DMS 273 treated with DMSO at 0.1 percent for 48 hours (cell line): ENCODE results near the gene LMBRD2.
"Not testable (repeated sequence)": the region's sequence is repeated elsewhere in the genome, so short reads cannot be mapped to it uniquely, and the experiment has no call there.

Experiments
- DNase-seq: peaks from one replicate; lab custom pipeline; 2025; lab: John Stamatoyannopoulos, UW

LMBRD2 gene

GRCh38 chr5:36161361-36161760 is 9.7 kb upstream of the LMBRD2 start:
- no peak for DNase-seq

GRCh38 chr5:36160617-36161016 is 8.9 kb upstream of the LMBRD2 start:
- DNase-seq, result no peak

GRCh38 chr5:36158144-36158543 is 6.5 kb upstream of the LMBRD2 start:
- peak; percentile 61 for DNase-seq

GRCh38 chr5:36156619-36157018 is 4.9 kb upstream of the LMBRD2 start:
- DNase-seq, result no peak

GRCh38 chr5:36156121-36156601 is 4.5 kb upstream of the LMBRD2 start:
- DNase-seq, result peak; percentile 83

GRCh38 chr5:36155291-36155690 is 3.6 kb upstream of the LMBRD2 start:
- no peak for DNase-seq

- no peak for DNase-seq
These were observed 2.0 kb upstream of the LMBRD2 start for GRCh38 chr5:36153726-36154125.

GRCh38 chr5:36153298-36153677 is 1.6 kb upstream of the LMBRD2 start:
- no peak for DNase-seq

- DNase-seq, result no peak
These were observed 924 bp upstream of the LMBRD2 start for GRCh38 chr5:36152324-36153297.

GRCh38 chr5:36150676-36151433 is 832 bp downstream of the LMBRD2 start:
- DNase-seq, result no peak

- DNase-seq, result no peak
These were observed 4.0 kb downstream of the LMBRD2 start for GRCh38 chr5:36147681-36148080.

- DNase-seq, result no peak
These were observed 5.3 kb downstream of the LMBRD2 start for GRCh38 chr5:36146390-36146789.

- no peak for DNase-seq
These were observed 6.4 kb downstream of the LMBRD2 start for GRCh38 chr5:36145311-36145710.

GRCh38 chr5:36138900-36139683 is 12.6 kb downstream of the LMBRD2 start:
- no peak for DNase-seq

GRCh38 chr5:36136581-36136980 is 15.1 kb downstream of the LMBRD2 start:
- DNase-seq, result no peak

GRCh38 chr5:36135988-36136387 is 15.7 kb downstream of the LMBRD2 start:
- DNase-seq, result no peak

GRCh38 chr5:36133009-36133408 is 18.7 kb downstream of the LMBRD2 start:
- DNase-seq, result not testable (repeated sequence)

GRCh38 chr5:36129666-36130065 is 22.0 kb downstream of the LMBRD2 start:
- DNase-seq, result not testable (repeated sequence)

- no peak for DNase-seq
These were observed 22.9 kb downstream of the LMBRD2 start for GRCh38 chr5:36128795-36129194.

- DNase-seq, result no peak
These were observed 25.8 kb downstream of the LMBRD2 start for GRCh38 chr5:36125868-36126267.

- no peak for DNase-seq
These were observed 40.4 kb downstream of the LMBRD2 start for GRCh38 chr5:36111238-36111637.
